ENCODE measurements around the gene BCL2L1. TPM values are rescaled to one million over a fixed set of nuclear protein-coding genes. Genes with fewer than 3 reads are reported as not detected.
A peak's percentile ranks its signal among the peaks of the same experiment; 100 is the strongest.

BCL2L1 gene
- total and polyA plus RNA-seq, 2 experiments from 2014 or later = 42.4 to 110 TPM

DNA sequence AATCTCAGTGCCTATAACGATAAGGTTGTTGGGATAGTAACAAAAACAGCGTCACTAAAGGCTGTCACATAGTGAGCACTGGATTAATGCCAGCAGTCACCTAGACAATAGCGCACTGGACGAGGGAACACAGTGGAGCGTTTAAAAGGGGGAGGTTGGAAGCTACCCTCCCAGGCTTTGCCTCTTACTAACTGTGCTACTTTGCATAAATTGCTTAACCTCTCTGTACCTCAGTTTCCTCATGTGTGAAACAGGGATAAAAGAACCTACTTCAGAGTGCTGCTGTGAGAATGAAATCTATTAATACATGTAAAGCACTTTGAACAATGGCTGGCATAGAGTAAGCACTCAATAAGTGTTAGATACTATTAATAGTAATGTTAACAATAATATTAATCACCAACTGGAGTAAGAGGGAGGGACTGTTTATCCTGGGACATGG, 10.5 kb downstream of the BCL2L1 start:
- Mint-ChIP-seq H3K4me3 (no peak overlapping the region; the same call in 2 of the 3 replicates), H3K27me3 (ENCODE audit: insufficient read depth, low read depth, poor library complexity) (no peaks in the 10 kb centered on the region), H3K36me3 (ENCODE audit: low read depth) (peaks cover 49% of the 10 kb centered on the region), H3K4me1 (peaks cover 70% of the 10 kb centered on the region), H3K9me3 (no peaks in the 10 kb centered on the region), H3K27ac (peak overlapping the region; percentile 89; the same call in 1 of the 2 replicates)
- Histone ChIP-seq H3K4me3 (peak overlapping the region; percentile 3; the same call in 1 of the 2 replicates), H3K79me2 (replicated peaks; ENCODE audit: insufficient read depth) (peaks cover 95% of the 10 kb centered on the region), H3K27me3 (ENCODE audit: insufficient read depth) (no peaks in the 10 kb centered on the region), H3K27ac (ENCODE audit: low read depth) (peak overlapping the region; percentile 84), H3K4me2 (peak overlapping the region; percentile 44), H3K4me1 (ENCODE audit: insufficient read depth) (peaks cover 75% of the 10 kb centered on the region), H3K36me3 (ENCODE audit: insufficient read depth) (peaks cover 11% of the 10 kb centered on the region), H2AFZ (no peak overlapping the region), H3F3A (replicated peaks; ENCODE audit: low read depth) (peaks cover 24% of the 10 kb centered on the region; the same call in 1 of the 2 replicates), H3K9me2 (ENCODE audit: insufficient read depth) (no peaks in the 10 kb centered on the region), H4K20me1 (replicated peaks; ENCODE audit: insufficient read depth) (peaks cover 3% of the 10 kb centered on the region; the same call in 1 of the 2 replicates)
- DNase-seq (ENCODE audit: low spot score) (peak; percentile 26), ATAC-seq (no peak)
- TF ChIP-seq EZH2 (IDR thresholded peaks at IDR 0.05; ENCODE audit: low read depth, unreplicated experiment) = no peak
- TF ChIP-seq, protein P1, sequence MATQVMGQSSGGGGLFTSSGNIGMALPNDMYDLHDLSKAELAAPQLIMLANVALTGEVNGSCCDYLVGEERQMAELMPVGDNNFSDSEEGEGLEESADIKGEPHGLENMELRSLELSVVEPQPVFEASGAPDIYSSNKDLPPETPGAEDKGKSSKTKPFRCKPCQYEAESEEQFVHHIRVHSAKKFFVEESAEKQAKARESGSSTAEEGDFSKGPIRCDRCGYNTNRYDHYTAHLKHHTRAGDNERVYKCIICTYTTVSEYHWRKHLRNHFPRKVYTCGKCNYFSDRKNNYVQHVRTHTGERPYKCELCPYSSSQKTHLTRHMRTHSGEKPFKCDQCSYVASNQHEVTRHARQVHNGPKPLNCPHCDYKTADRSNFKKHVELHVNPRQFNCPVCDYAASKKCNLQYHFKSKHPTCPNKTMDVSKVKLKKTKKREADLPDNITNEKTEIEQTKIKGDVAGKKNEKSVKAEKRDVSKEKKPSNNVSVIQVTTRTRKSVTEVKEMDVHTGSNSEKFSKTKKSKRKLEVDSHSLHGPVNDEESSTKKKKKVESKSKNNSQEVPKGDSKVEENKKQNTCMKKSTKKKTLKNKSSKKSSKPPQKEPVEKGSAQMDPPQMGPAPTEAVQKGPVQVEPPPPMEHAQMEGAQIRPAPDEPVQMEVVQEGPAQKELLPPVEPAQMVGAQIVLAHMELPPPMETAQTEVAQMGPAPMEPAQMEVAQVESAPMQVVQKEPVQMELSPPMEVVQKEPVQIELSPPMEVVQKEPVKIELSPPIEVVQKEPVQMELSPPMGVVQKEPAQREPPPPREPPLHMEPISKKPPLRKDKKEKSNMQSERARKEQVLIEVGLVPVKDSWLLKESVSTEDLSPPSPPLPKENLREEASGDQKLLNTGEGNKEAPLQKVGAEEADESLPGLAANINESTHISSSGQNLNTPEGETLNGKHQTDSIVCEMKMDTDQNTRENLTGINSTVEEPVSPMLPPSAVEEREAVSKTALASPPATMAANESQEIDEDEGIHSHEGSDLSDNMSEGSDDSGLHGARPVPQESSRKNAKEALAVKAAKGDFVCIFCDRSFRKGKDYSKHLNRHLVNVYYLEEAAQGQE (IDR thresholded peaks at IDR 0.05; ENCODE audit: unreplicated experiment) = no peak
- no peak for TF ChIP-seq ZNF331 (CRISPR knock-in tag; IDR thresholded peaks at IDR 0.05; ENCODE audit: low read depth)
- no peak for TF ChIP-seq POLR2AphosphoS5 (IDR thresholded peaks at IDR 0.05; ENCODE audit: low read depth)
- TF ChIP-seq CREB1 (CRISPR knock-in tag; IDR thresholded peaks at IDR 0.05; ENCODE audit: low read depth) = no peak
- no peak for TF ChIP-seq JUNB (IDR thresholded peaks at IDR 0.05; ENCODE audit: unreplicated experiment)
- no peak for TF ChIP-seq STAT1 (IDR thresholded peaks at IDR 0.05; ENCODE audit: unreplicated experiment)
- no peak for TF ChIP-seq ZNF114 (CRISPR knock-in tag; IDR thresholded peaks at IDR 0.05)
- no peak for TF ChIP-seq NANOG (IDR thresholded peaks at IDR 0.05; ENCODE audit: borderline replicate concordance)

DNA sequence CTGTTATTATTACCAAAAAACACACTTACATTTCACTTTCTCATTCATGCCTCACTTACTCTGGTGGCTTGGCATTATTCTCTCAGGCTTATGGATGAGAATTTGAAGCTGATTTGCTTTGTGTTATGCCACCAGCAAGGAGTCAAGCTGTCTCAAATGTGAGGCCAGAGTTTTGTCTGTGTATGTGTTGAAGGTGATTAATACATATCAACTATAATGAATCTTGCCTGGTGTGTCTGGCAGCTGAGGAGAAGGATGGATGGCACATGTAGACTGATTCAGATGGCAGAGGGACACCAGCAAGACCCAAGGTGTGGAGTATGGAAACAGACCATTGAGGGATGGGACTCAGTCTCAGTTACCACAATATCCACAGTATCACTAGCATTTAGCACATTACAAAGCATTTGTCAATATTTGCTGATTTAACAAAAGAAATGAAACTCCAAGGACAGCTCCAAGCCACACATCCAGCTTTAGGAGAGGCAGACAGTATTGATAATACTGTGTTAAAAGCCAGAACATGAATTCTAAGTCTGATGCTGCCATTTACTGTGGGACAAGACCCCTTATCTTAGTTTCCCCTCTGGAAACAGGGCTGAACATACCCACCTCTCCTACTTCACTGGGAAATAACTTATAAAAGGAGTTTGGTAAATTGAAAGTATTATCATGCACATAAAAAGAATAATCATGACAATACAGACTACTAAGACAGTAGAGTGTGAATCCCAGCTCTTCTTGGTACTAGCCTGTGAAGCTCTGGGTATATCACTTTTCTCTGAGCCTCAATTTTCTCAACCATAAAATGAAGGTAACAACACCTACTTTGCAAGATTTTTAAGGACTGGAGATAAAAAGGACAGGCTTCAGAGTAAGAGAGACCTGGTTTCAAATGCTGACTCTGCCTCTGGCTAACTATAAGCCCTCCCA, 11.2 kb downstream of the BCL2L1 start:
- H3K27me3 Mint-ChIP-seq (ENCODE audit: insufficient read depth, low read depth, poor library complexity) = no peaks in the 10 kb centered on the region
- Histone ChIP-seq H3F3A (replicated peaks; ENCODE audit: low read depth) (peaks cover 24% of the 10 kb centered on the region; the same call in 1 of the 2 replicates), H3K4me2 (peak overlapping the region; percentile 44), H3K36me3 (ENCODE audit: insufficient read depth) (peaks cover 5% of the 10 kb centered on the region), H3K4me1 (ENCODE audit: insufficient read depth) (peaks cover 68% of the 10 kb centered on the region), H3K4me3 (peak overlapping the region; percentile 3; the same call in 1 of the 2 replicates), H3K9me2 (ENCODE audit: insufficient read depth) (no peaks in the 10 kb centered on the region), H3K79me2 (replicated peaks; ENCODE audit: insufficient read depth) (peaks cover 95% of the 10 kb centered on the region), H3K27ac (ENCODE audit: low read depth) (peak overlapping the region; percentile 84), H4K20me1 (replicated peaks; ENCODE audit: insufficient read depth) (peaks cover 3% of the 10 kb centered on the region; the same call in 1 of the 2 replicates), H2AFZ (no peak overlapping the region), H3K27me3 (ENCODE audit: insufficient read depth) (no peaks in the 10 kb centered on the region)
- DNase-seq (ENCODE audit: low spot score) (no peak), ATAC-seq (no peak)
- H3K36me3 Mint-ChIP-seq (ENCODE audit: low read depth) = peaks cover 49% of the 10 kb centered on the region
- H3K27ac Mint-ChIP-seq = peak overlapping the region; percentile 45; the same call in 1 of the 2 replicates
- H3K4me1 Mint-ChIP-seq = peaks cover 63% of the 10 kb centered on the region
- no peak overlapping the region for H3K4me3 Mint-ChIP-seq
- no peaks in the 10 kb centered on the region for H3K9me3 Mint-ChIP-seq
- TF ChIP-seq JUNB (IDR thresholded peaks at IDR 0.05; ENCODE audit: unreplicated experiment) (no peak), ZNF331 (CRISPR knock-in tag; IDR thresholded peaks at IDR 0.05; ENCODE audit: low read depth) (no peak), POLR2AphosphoS5 (IDR thresholded peaks at IDR 0.05; ENCODE audit: low read depth) (no peak), EZH2 (IDR thresholded peaks at IDR 0.05; ENCODE audit: low read depth, unreplicated experiment) (no peak), NANOG (IDR thresholded peaks at IDR 0.05; ENCODE audit: borderline replicate concordance) (no peak), EZH2phosphoT487 (IDR thresholded peaks at IDR 0.05; ENCODE audit: unreplicated experiment) (no peak)
- TF ChIP-seq, protein P2, sequence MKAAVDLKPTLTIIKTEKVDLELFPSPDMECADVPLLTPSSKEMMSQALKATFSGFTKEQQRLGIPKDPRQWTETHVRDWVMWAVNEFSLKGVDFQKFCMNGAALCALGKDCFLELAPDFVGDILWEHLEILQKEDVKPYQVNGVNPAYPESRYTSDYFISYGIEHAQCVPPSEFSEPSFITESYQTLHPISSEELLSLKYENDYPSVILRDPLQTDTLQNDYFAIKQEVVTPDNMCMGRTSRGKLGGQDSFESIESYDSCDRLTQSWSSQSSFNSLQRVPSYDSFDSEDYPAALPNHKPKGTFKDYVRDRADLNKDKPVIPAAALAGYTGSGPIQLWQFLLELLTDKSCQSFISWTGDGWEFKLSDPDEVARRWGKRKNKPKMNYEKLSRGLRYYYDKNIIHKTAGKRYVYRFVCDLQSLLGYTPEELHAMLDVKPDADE (IDR thresholded peaks at IDR 0.05) = no peak
- TF ChIP-seq, protein P1 (IDR thresholded peaks at IDR 0.05; ENCODE audit: unreplicated experiment) = no peak

All from GM23338 (cell line).